IPS DF 19.7 (cell line): ENCODE results near the gene ENTPD1.

Experiments used
- DNase-seq: peaks from one replicate; pipeline ENCODE4 v3.0.0-alpha.2; 2013; ENCODE audit warnings: low read depth, low spot score

Gene ENTPD1

DNA sequence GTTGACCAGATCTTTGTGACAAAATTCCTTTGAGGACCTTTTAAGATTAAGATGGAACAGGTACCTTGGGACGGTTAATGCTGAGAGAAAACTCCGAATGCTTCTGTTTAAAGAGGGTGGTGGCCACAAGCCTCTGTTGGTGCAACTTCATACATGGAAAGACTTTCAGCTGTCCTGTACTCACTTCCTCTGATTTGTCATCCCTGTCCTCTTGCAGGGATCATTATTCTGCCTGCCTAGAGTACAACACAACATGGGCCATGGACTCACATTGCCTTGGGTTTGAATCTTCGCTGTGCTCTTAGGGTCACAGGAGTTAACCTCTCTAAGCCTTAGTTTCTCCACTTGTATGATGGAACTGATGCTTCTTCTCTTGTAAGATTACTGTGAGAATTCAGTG, 75.1 kb downstream of the ENTPD1 start:
- DNase-seq: no peak

- DNase-seq: no peak
Measured at GRCh38 chr10:95831515-95831914, 75.6 kb downstream of the ENTPD1 start.

GRCh38 chr10:95832216-95833041, 76.5 kb downstream of the ENTPD1 start:
- no peak for DNase-seq

- no peak for DNase-seq
Measured at GRCh38 chr10:95833042-95833610, 77.2 kb downstream of the ENTPD1 start.

DNA sequence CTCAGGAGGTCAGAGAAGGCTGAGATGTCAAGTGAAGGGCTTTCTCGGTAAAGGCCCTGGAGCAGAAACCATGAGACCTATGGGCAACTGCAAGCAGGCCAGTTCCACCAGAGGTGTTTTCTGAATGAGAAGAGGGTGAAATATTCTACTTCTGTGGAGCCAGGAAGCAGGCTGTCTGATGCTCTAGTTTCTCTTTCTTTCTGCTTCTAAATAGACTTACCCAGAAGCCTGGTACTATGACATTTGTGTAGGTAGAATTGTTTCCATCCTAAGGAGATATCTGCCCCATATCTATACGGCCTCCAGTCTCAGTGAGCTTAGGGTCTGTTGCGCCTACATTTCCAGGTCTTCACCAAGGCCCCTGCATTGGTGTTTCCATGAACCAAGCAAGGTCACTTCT, 78.4 kb downstream of the ENTPD1 start:
- no peak for DNase-seq

DNA sequence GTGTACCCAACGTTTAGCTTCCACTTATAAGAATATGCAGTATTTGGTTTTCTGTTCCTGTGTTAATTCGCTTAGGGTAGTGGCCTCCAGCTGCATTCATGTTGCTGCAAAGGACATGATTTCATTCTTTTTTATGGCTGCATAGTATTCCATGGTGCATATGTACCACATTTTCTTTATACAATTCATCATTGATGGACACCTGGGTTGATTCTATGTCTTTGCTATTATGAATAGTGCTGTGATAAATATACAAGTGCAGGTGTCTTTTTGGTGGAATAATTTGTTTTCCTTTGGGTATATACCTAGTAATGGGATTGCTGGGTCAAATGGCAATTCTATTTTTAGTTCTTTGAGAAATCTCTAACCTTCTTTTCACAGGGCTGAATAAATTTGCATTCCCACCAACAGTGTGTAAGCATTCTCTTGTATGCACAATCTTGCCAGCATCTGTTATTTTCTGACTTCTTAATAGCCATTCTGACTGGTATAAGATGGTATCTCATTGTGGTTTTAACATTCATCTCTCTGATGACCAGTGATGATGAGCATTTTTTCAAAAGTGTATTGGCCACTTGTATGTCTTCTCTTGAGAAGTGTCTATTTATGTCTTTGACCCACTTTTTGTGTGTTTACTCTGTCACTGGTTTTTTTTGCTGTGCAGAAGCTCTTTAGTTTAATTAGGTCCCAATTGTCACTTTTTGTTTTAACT, 79.3 kb downstream of the ENTPD1 start:
- no peak for DNase-seq

GRCh38 chr10:95835911-95836310, 79.9 kb downstream of the ENTPD1 start:
- DNase-seq: no peak

- DNase-seq: no peak
Measured at GRCh38 chr10:95836610-95837355, 80.8 kb downstream of the ENTPD1 start.

- no peak for DNase-seq
Measured at GRCh38 chr10:95837356-95837776, 81.4 kb downstream of the ENTPD1 start.

DNA sequence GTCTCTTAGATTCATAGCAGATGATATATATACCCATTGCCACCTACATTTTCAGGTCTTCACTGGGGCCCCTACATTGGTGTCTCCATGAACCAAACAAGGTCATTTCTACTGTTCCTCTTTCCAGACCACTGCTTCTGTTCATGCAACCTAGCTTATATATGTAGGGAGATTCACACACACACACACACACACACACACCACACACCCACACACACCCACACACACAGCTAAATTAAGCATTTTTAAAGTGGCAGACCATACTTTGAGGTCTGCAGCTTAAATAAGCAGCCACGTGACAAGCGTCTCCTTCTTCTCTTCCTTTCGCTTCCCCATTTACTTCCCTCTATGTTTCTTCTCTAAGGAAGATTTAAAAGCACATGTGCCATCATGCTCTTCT, 81.8 kb downstream of the ENTPD1 start:
- no peak for DNase-seq

DNA sequence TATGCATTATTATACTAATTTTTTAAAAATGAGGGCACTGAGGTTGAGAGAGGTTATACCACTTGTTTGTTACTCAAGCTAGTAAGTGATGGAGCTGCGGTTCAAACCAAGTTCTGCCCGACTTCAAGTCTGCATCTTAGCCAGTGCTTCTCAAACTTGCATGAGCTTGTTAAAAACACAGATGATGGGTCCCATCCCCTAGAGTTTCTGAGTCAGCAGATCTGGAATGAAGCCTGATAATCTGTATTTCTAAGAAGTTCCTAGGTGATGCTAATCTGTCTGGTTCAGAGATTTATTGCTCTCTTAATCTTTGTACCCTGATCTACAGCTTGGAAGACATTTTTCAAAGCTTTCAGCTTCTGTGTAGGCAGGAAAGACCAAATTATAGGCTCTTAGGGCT, 84.2 kb downstream of the ENTPD1 start:
- no peak for DNase-seq

DNA sequence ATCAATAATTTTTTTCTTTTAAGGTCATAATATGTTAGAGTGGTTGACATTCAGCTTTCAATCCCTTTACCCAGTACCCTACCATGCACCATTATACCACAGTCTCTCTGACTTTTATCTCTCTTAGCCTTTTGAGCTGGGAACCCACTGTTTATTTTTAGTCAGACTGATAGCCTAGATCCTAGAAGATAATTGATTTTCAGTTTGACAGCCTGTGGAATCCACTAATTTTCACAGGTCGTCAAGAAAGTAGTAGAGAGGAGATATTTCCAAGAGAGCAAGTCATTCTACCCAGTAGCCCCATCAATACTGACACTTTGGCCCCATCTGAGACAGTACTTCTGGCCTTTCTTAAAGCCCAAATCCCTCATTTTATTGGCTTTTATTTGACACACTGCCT, 84.7 kb downstream of the ENTPD1 start:
- DNase-seq: no peak

- DNase-seq: no peak
Measured at GRCh38 chr10:95841661-95842498, 85.9 kb downstream of the ENTPD1 start.

DNA sequence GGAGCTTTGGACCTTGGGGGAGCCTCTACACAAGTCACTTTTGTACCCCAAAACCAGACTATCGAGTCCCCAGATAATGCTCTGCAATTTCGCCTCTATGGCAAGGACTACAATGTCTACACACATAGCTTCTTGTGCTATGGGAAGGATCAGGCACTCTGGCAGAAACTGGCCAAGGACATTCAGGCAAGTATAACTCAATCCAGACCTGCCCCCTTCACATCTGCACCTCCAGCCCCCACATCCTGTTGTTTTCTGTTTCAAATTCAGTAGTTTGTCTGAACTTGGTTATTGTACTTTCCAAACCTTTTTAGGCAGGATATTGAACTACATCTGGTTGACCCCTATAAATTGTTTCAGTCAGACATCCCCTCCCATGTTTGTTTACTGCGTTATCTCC, 89.4 kb downstream of the ENTPD1 start:
- DNase-seq: no peak

GRCh38 chr10:95847007-95847406, 91.0 kb downstream of the ENTPD1 start:
- no peak for DNase-seq

DNA sequence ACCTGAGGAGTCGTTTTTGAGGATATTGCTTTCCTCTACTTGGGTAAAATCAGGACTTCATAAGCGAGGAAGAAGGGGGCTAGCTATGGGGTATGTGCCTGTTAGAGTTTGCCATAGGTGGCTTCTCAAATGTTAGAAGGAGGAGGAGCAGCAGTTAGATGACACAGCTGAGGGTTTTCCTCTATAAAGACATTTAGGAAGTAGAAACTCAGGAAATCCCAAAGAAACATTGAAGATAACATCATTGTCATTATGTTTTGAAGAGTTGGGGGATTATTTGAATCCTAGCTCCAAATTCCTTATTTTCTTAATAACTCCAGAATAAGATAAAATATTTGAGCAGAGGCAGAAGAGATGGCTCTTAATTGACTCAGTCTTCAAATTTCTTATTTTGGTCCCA, 92.9 kb downstream of the ENTPD1 start:
- no peak for DNase-seq

- DNase-seq: no peak
Measured at GRCh38 chr10:95850791-95851190, 94.8 kb downstream of the ENTPD1 start.

DNA sequence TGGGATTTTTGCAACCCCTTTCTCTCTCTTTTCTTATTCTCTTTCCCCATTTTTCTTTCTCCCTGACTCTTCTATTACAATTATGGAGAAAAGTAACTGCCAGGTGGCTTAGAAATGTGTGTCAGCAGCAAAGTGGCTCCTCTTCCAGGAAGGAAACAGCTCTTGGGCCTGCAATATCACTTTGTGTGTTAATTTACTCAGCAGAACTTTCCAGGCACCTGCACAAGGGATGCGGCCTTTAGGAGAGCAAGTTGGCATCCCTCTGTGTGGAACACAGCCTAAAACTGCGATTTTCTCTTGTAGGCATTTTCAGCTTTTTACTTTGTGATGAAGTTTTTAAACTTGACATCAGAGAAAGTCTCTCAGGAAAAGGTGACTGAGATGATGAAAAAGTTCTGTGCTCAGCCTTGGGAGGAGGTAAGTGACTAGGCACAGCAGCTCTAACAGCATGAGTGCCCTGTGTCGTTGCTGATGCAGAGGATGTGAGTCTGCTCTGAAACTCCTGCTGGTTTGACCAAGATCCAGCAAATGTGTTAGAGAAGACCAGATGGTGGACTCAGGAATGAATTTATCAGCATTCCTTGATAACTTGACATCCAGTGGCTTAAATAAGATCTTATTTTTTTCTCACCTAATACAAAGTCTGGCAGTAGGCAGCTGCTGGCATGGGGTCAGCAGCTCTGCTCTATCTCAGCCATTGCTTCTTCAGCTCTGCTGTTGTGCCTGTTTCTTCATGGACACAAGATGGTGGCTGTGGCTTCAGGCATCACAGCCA, 104.4 kb downstream of the ENTPD1 start:
- no peak for DNase-seq

DNA sequence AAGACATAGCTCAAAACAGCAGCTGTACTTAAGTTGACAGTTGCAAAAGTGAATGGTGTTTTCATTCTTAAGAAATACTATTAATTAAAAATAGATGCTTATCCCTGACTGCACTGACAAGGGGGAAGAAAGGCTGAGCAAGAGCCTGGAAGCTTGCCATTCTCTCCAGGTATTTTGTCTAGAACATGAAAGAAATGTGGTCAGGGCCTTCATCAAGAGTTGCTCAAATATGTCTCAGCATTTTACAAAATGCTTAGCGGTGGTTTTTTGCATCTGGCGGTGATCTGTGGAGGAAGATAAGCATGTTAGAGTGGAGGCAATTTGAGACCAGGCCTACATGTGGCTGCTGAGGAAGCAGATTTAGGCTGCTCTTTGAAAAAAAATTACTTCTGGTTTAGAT, 105.4 kb downstream of the ENTPD1 start:
- DNase-seq: no peak
